Thyroid gland (tissue), 4 donors: Measurements from ENCODE around the gene ANKDD1B.

Experiments
- POLR2A ChIP-seq, 2 donors: fragments of 450-650 bp; IDR thresholded peaks; one replicate each; pipeline ENCODE4 v1.6.1; 2017; ENCODE audit warnings: antibody characterized with exemption in 2 of 2, mild to moderate bottlenecking in 2 of 2, moderate library complexity in 1 of 2
- TF ChIP-seq, protein P1 (sequence below), 6 experiments: fragments of 200-600 bp in 3 of 6; fragments of 450-650 bp in 3 of 6; sonication (generic) in 3 of 6; IDR thresholded peaks; one replicate each; pipeline ENCODE4 v1.5.1; 2016 to 2019; ENCODE audit warnings: antibody characterized with exemption in 6 of 6, mild to moderate bottlenecking in 2 of 6, inconsistent platforms in 1 of 6, moderate library complexity in 1 of 6

- TF ChIP-seq, protein P1, sequence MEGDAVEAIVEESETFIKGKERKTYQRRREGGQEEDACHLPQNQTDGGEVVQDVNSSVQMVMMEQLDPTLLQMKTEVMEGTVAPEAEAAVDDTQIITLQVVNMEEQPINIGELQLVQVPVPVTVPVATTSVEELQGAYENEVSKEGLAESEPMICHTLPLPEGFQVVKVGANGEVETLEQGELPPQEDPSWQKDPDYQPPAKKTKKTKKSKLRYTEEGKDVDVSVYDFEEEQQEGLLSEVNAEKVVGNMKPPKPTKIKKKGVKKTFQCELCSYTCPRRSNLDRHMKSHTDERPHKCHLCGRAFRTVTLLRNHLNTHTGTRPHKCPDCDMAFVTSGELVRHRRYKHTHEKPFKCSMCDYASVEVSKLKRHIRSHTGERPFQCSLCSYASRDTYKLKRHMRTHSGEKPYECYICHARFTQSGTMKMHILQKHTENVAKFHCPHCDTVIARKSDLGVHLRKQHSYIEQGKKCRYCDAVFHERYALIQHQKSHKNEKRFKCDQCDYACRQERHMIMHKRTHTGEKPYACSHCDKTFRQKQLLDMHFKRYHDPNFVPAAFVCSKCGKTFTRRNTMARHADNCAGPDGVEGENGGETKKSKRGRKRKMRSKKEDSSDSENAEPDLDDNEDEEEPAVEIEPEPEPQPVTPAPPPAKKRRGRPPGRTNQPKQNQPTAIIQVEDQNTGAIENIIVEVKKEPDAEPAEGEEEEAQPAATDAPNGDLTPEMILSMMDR (IDR thresholded peaks at IDR 0.05), result no peak
- no peak for TF ChIP-seq POLR2A (IDR thresholded peaks at IDR 0.05)
Measured at GRCh38 chr5:75668977-75669689, 57.9 kb downstream of the ANKDD1B start.
